RPMI8226 (cell line): ENCODE results near the gene CFAP141.

Experiments
- DNase-seq: peaks from one replicate; pipeline ENCODE4 v3.0.0-alpha.2; 2015

The CFAP141 gene

DNA sequence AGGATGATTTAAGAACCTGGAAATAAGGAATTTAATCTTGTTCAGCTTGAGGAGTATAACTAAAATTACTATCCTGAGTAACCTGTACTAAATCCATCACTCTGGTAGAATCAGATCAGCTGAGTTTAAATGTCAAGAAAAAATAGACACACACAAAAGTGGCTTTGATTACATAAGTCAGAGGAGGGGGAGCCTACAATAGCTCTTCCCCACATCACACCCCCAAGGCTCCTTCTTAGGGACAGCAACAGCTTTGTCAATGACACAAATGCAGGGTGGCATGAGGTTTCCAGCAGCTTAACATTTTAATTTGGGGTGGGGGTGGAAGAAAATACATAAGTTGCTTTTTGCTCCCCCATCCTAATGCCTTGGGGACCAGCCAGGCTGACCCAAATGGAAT lies 38.7 kb downstream of the CFAP141 start:
- DNase-seq = no peak

DNA sequence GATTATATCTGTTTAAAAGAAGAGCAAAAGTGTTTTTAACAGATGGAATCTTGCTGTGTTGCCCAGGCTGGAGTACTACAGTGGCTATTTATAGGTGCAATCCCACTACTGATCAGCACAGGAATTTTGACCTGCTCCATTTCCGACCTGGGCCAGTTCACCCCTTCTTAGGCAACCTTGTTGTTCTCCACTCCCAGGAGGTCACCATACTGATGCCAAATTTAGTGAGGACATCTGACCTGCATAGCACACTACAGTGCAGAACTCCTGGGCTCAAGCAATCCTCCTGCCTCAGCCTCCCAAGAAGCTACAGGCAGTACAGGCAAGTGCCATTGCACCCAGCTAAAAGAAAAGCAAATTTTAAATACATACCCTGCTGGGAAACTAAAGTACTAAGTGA lies 39.9 kb downstream of the CFAP141 start:
- DNase-seq = no peak

DNA sequence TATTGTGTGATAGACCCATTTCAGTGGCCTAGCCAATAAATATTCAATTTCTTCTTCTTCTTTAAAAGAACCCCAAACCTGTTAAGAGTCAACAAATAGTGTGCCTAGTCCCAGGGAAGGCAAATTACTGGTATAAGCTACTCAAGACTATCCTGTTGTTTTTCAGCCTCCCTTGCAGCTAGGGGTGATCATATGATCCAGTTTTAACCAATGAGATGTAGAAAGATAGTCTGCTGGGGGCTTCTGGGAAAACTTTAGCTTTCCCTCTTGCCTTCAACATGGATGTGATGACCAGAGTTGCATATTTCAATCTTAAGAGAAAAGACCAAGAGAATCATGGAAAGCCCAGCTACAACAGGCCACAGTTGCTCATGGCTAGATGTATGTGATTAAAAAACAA lies 46.6 kb downstream of the CFAP141 start:
- no peak for DNase-seq

DNA sequence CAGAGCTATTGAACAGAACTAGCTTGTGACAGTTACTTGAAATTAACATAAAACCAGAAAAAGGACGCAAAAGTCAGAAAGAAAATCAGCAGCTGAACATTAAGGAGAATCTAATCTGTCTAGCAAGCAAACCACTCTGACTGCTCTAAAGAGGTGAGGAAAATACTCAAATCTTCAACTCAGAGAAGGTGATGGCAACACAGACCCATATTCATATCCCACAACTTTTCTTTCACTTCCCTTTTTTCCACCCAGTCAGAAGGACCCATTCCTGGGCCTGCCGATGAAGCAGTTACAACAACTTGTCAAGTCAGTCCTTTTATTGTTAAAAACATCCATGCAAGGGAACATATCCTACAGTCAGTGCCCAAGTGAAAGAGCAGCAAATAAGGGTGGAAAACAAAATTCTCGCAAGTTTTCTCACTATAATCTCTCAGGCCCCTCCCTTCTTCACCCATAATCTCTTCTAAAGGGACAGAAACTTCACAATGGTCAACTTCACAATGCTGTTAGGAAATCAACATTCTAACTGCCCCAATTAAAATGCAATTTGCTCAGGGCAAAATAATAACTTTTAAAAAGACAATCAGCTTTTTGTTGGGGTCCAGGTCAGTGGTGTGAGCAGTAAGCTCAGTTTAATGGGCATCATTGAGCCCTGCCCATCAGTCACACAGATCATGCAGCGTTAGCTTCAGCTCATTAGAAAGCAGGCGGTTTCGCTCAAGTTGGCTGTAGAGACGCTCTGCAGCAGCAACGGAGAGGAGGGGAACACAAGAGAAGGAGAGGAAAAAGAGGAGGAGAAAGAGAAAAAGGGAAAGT lies 47.6 kb downstream of the CFAP141 start:
- DNase-seq = peak; percentile 85

DNA sequence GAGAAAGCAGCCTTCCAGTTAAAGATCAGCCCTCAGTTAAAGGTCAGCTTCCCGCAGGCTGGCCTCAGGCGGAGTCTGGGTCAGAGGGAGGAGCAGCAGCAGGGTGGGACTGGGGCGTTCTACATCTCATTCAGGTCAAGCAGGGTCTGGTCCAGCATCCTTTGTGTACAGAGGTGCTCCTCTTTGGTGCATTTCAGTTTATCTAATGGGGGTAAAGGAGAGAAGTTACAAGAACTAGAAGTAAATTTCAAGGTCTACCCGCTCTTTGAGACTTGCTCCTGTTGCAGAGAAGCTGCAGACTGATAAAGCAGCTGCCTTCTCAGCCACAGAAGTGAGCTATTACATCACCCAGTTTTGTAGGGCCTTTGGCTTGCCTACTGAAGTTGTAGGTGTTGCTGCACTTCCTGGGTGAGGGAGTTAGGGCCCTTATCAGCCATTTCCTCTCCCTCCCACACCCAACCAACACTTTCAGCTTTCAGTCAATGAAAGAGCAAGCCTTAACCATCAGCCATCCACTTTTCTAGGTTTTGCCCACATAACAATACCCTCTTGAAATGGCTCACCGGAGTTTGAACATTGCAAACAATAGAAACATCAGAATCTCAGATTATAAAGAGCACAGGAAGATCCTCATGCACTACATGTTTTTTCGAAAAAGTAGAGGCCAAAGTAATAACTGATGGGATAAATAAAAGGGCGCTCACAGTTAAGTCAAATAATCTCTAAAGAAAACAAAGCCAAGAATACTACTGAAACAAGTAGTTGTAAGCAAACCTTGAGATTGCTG lies 48.4 kb downstream of the CFAP141 start:
- DNase-seq = peak; percentile 42

DNA sequence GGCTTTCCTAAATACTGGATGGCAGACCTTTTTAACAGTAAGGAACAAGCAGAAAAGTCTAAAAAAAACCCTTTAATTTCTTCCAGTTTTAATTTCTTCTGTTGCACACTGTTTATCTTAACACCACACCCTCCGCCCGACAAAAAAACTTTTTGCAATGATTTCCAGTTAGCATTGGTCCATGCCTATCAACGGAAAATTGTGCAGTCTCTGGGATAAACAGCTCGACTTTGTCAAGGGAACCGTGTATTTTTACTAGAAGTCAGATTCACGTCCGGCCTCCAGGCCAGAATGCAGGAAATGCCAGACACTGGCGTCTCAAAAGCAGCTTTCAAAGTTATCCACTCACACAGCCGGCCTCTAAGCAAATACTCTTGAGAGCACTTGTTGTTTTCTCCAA lies 50.9 kb downstream of the CFAP141 start:
- DNase-seq = no peak

DNA sequence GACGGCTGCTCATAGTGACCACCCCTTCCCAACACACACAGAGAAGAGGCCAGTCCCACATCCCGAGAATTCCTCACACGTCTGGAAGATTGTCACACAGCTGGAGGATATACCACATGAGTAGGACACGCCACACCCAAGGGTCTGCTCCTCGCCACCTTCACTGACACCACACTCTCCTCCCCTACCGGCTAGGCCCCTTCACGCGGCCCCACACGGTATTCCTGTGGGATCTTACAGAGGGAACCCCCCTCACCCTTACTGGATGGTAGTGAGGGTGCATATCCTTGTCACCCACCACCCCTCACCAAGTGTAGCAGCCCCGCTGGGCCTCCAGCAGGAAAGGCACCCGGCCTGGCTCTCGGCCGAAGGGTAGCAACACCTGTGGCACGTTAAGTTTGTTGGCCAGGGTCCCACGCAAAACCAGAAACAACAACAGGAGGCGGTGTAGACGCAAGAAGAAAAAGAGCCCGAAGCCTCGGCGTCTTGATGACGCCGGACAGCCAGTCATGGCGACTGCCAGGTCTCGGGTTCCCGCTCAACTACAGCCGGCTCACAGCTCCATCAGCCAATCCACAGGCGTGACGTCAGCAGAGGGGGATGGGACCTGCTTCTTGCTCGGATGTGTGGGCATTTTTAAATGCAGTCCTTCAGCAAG lies 51.5 kb downstream of the CFAP141 start, which contains the start of gene NUP210L:
Gene NUP210L (minus strand): TSS at position 540 of the 658 bp plus-strand sequence.
- DNase-seq = no peak

DNA sequence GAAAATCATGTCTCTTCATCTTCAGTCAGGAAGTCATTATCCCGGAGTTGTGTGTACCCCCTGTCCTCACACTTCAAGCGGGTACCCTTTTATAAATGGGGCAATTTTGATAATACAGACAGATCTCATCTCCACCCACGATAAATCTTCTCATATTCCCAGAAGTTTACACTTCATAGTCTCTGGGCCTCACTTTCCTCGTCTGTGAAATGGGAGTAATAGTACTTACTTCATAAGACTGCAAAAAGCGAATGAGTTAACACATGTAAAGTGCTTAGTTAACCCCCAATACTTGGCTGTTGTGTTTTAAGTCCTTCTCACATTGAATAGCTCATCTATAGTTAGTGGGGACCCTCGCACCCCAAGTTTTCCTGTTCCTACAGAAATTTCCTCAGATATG lies 52.1 kb downstream of the CFAP141 start:
- no peak for DNase-seq

DNA sequence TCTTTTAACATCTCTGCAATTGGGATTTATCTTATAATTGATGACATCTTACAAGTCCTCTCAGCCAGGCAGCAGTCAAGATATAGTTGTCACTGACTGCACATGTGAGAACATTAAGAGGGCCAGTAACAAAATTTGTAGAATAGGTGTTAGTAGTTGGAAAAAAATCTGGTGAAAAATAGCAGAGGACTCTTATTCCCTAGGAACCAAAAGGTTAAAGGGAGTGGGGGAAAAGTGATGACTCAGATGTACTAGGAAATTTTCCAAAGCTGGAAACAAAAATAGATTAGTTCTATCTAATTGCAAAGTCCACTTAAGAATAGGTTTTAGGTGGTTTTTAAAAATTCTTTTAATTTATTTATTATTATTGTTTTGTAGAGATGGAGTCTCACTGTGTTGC lies 54.8 kb downstream of the CFAP141 start:
- DNase-seq = no peak
